K562 (cell line): ENCODE results near the gene CFAP20DC. TPM values are rescaled to one million over a fixed set of nuclear protein-coding genes. Genes with fewer than 3 reads are reported as not detected.

Source experiments
- ATAC-seq: fragments of 200-7000 bp; cut with Tn5 transposase; 3 replicates; pipeline ENCODE4 v1.9.1; 2020; ENCODE audit warnings: moderate library complexity
- BruUV-seq: library from RNA; stranded (reverse); fragments of 400-500 nt; replicated peaks from 2 replicates; lab custom pipeline; 2021; lab: Mats Ljungman, UMichigan
- CTCF ChIA-PET: fragments of 300-600 bp; formaldehyde crosslinking; extraction: SDS; loops from one replicate; lab custom pipeline; 2021; ENCODE audit warnings: low intra/inter-chr PET ratio; lab: Yijun Ruan, JAX
- POLR2A ChIA-PET: fragments of 300-600, 350-650 bp; sonication (Branson Sonifier 250); formaldehyde crosslinking; extraction: SDS; loops from one replicate; lab custom pipeline; 2021; ENCODE audit warnings: antibody characterized with exemption, inconsistent platforms; lab: Yijun Ruan, JAX
- DNase-seq, 4 experiments: peaks; one replicate each; pipeline versions ENCODE4 v3.0.0 to v3.0.0-alpha.2; 2011 to 2018; ENCODE audit warnings: low spot score in 3 of 4, mixed read lengths in 3 of 4; ENCODE audit errors: extremely low read depth in 1 of 4
- FAIRE-seq: peaks from 2 replicates; lab custom pipeline; 2011; peaks lifted over from hg19 to GRCh38; lab: Jason Lieb, UNC
- H2AFZ ChIP-seq: 2 replicates; pipeline ENCODE4 v1.6.0; 2011; ENCODE audit warnings: low read depth, low read length, control low read depth, inconsistent platforms
- H3K27ac ChIP-seq: fragments of 200-600 bp; 3 replicates; pipeline ENCODE4 v1.8.0; 2011; ENCODE audit warnings: low read depth, mild to moderate bottlenecking, control low read depth, inconsistent platforms, low read length, moderate library complexity, mixed read lengths; ENCODE audit errors: extremely low read depth
- H3K27me3 ChIP-seq, 2 experiments: fragments of 300-600 bp in 1 of 2; 2 replicates in 1 of 2; 3 replicates in 1 of 2; pipeline versions ENCODE4 v1.6.0 to v1.8.0; 2011; ENCODE audit warnings: inconsistent platforms in 2 of 2, low read length in 2 of 2, mild to moderate bottlenecking in 1 of 2, mixed read lengths in 1 of 2, moderate library complexity in 1 of 2; ENCODE audit not compliant: control insufficient read depth in 2 of 2, insufficient read depth in 2 of 2
- H3K36me3 ChIP-seq: fragments of 300-600 bp; 3 replicates; pipeline ENCODE4 v1.8.0; 2011; ENCODE audit warnings: mild to moderate bottlenecking, low read length, inconsistent platforms; ENCODE audit not compliant: control insufficient read depth, insufficient read depth
- H3K4me1 ChIP-seq, 2 experiments: fragments of 200-600 bp in 1 of 2; replicated peaks in 1 of 2; 2 replicates in 1 of 2; 3 replicates in 1 of 2; pipeline versions ENCODE4 v1.5.1 to v1.8.0; 2011; ENCODE audit warnings: inconsistent platforms in 2 of 2, low read length in 2 of 2, mild to moderate bottlenecking in 1 of 2, mixed read lengths in 1 of 2, moderate library complexity in 1 of 2; ENCODE audit not compliant: control insufficient read depth in 2 of 2, insufficient read depth in 2 of 2
- H3K4me2 ChIP-seq: 2 replicates; pipeline ENCODE4 v1.6.1; 2011; ENCODE audit warnings: low read length, control low read depth, inconsistent platforms, mixed read lengths; ENCODE audit not compliant: insufficient read depth
- H3K4me3 ChIP-seq: fragments of 200-600 bp; sonication (generic), shearing (Covaris generic); 2 replicates; pipeline ENCODE4 v1.5.1; 2016; ENCODE audit warnings: control low read depth, inconsistent platforms
- H3K79me2 ChIP-seq: fragments of 200-600 bp; 3 replicates; pipeline ENCODE4 v1.8.0; 2011; ENCODE audit warnings: low read length, inconsistent platforms; ENCODE audit not compliant: control insufficient read depth, insufficient read depth
- H3K9ac ChIP-seq, 2 experiments: 2 replicates each; pipeline versions ENCODE4 v1.6.0 to v1.6.1; 2011; ENCODE audit warnings: low read depth in 2 of 2, low read length in 2 of 2, control low read depth in 1 of 2, inconsistent platforms in 1 of 2, mild to moderate bottlenecking in 1 of 2, mixed read lengths in 1 of 2; ENCODE audit not compliant: insufficient read depth in 1 of 2
- H3K9me1 ChIP-seq: one replicate; pipeline ENCODE4 v1.6.0; 2011; ENCODE audit warnings: inconsistent platforms, mild to moderate bottlenecking, low read length, moderate library complexity; ENCODE audit not compliant: control insufficient read depth, insufficient read depth
- H3K9me3 ChIP-seq: replicated peaks from 2 replicates; pipeline ENCODE4 v1.5.1; 2011; ENCODE audit warnings: low read depth, low read length, inconsistent platforms; ENCODE audit not compliant: control insufficient read depth, insufficient read depth
- H4K20me1 ChIP-seq: replicated peaks from 2 replicates; pipeline ENCODE4 v1.6.1; 2011; ENCODE audit warnings: low read length, inconsistent platforms, mixed read lengths; ENCODE audit not compliant: control insufficient read depth, insufficient read depth
- EWSR1 ChIP-seq: fragments of 450-650 bp; IDR thresholded peaks from 2 replicates; pipeline ENCODE4 v1.6.1; 2018; ENCODE audit warnings: borderline replicate concordance, mild to moderate bottlenecking, low read depth, moderate library complexity; ENCODE audit not compliant: partially characterized antibody
- HCFC1 ChIP-seq: IDR thresholded peaks from 2 replicates; pipeline ENCODE4 v1.6.1; 2012; ENCODE audit warnings: low read depth, low read length, improper control_type of control experiment
- ILK ChIP-seq: fragments of 450-650 bp; IDR thresholded peaks from 2 replicates; pipeline ENCODE4 v1.6.1; 2016; ENCODE audit warnings: missing genetic modification characterization, low read depth, mild to moderate bottlenecking, missing compliant biosample characterization, moderate library complexity, borderline replicate concordance
- MYNN ChIP-seq, 2 experiments: sonication (generic); formaldehyde crosslinking in 1 of 2; IDR thresholded peaks; 2 replicates each; pipeline versions ENCODE4 v1.5.0 to v1.6.1; 2016 to 2020; ENCODE audit warnings: antibody characterized with exemption in 1 of 2, missing genetic modification reagents in 1 of 2
- RBM15 ChIP-seq: fragments of 200-400 bp; formaldehyde crosslinking; IDR thresholded peaks from 2 replicates; pipeline ENCODE4 v1.6.1; 2018; ENCODE audit warnings: mild to moderate bottlenecking, low read length, moderate library complexity; ENCODE audit not compliant: insufficient read depth
- SMARCA5 ChIP-seq: fragments of 450-650 bp; IDR thresholded peaks from 2 replicates; pipeline ENCODE4 v1.6.1; 2016
- WGBS: fragments of 100-300 bp; shearing (Covaris generic); methylation state at CpG from one replicate; pipeline ENCODE4 v1.1.6; 2016; ENCODE audit warnings: low coverage, mixed read lengths; ENCODE audit not compliant: insufficient coverage; ENCODE audit errors: missing lambda C conversion rate; 5-methylcytosine and 5-hydroxymethylcytosine counted together
- in situ Hi-C: fragments of 300-500 bp; cut with MboI; formaldehyde crosslinking; loops from 4 replicates; pipeline ENCODE4 v1.15.0; 2018; ENCODE audit warnings: inconsistent platforms, mixed read lengths
- intact Hi-C: fragments of 100-400 bp; cut with micrococcal nuclease; formaldehyde crosslinking; loops from 2 replicates; pipeline ENCODE4 v1.14.2; 2022
- polyA plus RNA-seq, 8 experiments: library from polyadenylated mRNA; depleted of rRNA in 4 of 8; stranded (reverse) in 5 of 8; unstranded in 3 of 8; fragments of >200 nt; fragmentation: Nextera tagmentation in 2 of 8; fragmentation: Illumina TruSeq in 1 of 8; extraction: Ambion mirVana in 2 of 8; extraction: Trizol in 1 of 8; gene quantifications; 2 replicates each; pipeline versions ENCODE4 v1.2.1 to v1.2.3, GENCODE V29; 2011 to 2014; ENCODE audit warnings: inconsistent platforms in 1 of 8, missing spikeins in 1 of 8
- total RNA-seq, 7 experiments: library from RNA; depleted of rRNA in 6 of 7; stranded (reverse); fragments of >200 nt in 6 of 7; fragmentation: Illumina TruSeq in 2 of 7; extraction: Trizol in 2 of 7; gene quantifications; 2 replicates each; pipeline versions ENCODE4 v1.2.1 to v1.2.3, GENCODE V29; 2011 to 2021; ENCODE audit warnings: low replicate concordance in 1 of 7
- TF ChIP-seq, protein P1 (sequence below): sonication (generic); formaldehyde crosslinking; IDR thresholded peaks from 2 replicates; pipeline ENCODE4 v1.8.0; 2023; ENCODE audit warnings: mild to moderate bottlenecking, missing genetic modification reagents
- TF ChIP-seq, protein P2 (sequence below): fragments of 450-650 bp; conservative IDR thresholded peaks from 2 replicates; pipeline ENCODE4 v1.6.1; 2016; ENCODE audit warnings: missing genetic modification characterization, low read depth, mild to moderate bottlenecking, missing compliant biosample characterization, moderate library complexity
- TF ChIP-seq, protein P3 (sequence below): fragments of 200-400 bp; formaldehyde crosslinking; IDR thresholded peaks from 2 replicates; pipeline ENCODE4 v1.6.1; 2017; ENCODE audit warnings: mild to moderate bottlenecking, low read depth, low read length, moderate library complexity
- TF ChIP-seq, protein P4 (sequence below), 2 experiments: fragments of 250-450 bp in 1 of 2; fragments of 450-650 bp in 1 of 2; sonication (Bioruptor Pico) in 1 of 2; IDR thresholded peaks; 2 replicates each; pipeline versions ENCODE4 v1.6.1 to v1.8.0; 2016 to 2021; ENCODE audit warnings: mild to moderate bottlenecking in 2 of 2, moderate library complexity in 2 of 2, missing compliant biosample characterization in 1 of 2, missing genetic modification characterization in 1 of 2

Gene CFAP20DC
- total and polyA plus RNA-seq, 9 of the 15 experiments (the other 6 are each of a cell fraction or from before 2014, with no cell fraction given): 1.6 to 5.9 (median 4.6) TPM

DNA sequence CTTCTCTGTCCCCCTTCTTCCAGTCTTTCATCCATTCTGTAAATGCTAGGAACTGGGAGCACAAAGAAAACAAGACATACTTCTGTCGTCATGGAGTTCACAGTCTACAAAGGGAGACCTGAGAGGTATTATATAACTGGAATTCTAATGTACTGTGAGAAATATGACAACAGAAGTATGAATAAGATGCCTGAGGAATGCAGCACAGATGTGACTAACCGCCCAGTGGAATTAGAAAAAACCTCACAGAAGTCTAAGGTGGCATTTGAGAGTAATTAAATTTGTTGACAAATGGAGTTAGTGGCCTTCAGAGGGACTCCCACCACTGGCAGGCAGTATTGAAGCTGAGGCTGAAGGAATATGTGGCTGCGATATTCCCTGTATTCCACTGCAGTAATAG is 214.7 kb downstream of the CFAP20DC start:
- Histone ChIP-seq H3K36me3 (peaks cover 24% of the 10 kb centered on the region; the same call in 2 of the 3 replicates), H3K4me3 (no peak overlapping the region), H3K79me2 (peaks cover 73% of the 10 kb centered on the region), H3K4me2 (no peak overlapping the region), H3K9me1 (no peaks in the 10 kb centered on the region), H2AFZ (no peak overlapping the region), H3K27me3 (no peaks in the 10 kb centered on the region), H3K4me1 (peaks cover 0 to 18% of the 10 kb centered on the region in 2 experiments; a peak in 3 of 5 replicates), H4K20me1 (no peaks in the 10 kb centered on the region), H3K9ac (no peak overlapping the region), H3K27ac (no peak overlapping the region), H3K9me3 (no peaks in the 10 kb centered on the region)
- in situ Hi-C loops (no loop called here), intact Hi-C loops (no loop called here)
- TF ChIP-seq, protein P1, sequence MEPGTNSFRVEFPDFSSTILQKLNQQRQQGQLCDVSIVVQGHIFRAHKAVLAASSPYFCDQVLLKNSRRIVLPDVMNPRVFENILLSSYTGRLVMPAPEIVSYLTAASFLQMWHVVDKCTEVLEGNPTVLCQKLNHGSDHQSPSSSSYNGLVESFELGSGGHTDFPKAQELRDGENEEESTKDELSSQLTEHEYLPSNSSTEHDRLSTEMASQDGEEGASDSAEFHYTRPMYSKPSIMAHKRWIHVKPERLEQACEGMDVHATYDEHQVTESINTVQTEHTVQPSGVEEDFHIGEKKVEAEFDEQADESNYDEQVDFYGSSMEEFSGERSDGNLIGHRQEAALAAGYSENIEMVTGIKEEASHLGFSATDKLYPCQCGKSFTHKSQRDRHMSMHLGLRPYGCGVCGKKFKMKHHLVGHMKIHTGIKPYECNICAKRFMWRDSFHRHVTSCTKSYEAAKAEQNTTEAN (CRISPR knock-in tag): no peak
- TF ChIP-seq, protein P2, sequence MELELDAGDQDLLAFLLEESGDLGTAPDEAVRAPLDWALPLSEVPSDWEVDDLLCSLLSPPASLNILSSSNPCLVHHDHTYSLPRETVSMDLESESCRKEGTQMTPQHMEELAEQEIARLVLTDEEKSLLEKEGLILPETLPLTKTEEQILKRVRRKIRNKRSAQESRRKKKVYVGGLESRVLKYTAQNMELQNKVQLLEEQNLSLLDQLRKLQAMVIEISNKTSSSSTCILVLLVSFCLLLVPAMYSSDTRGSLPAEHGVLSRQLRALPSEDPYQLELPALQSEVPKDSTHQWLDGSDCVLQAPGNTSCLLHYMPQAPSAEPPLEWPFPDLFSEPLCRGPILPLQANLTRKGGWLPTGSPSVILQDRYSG (tag): no peak
- TF ChIP-seq EWSR1 (no peak), HCFC1 (no peak), ILK (tag) (no peak), MYNN (IDR thresholded peaks at IDR 0.05) (no peak), MYNN (CRISPR knock-in tag; IDR thresholded peaks at IDR 0.05) (no peak), RBM15 (no peak), SMARCA5 (no peak)
- TF ChIP-seq, protein P3, sequence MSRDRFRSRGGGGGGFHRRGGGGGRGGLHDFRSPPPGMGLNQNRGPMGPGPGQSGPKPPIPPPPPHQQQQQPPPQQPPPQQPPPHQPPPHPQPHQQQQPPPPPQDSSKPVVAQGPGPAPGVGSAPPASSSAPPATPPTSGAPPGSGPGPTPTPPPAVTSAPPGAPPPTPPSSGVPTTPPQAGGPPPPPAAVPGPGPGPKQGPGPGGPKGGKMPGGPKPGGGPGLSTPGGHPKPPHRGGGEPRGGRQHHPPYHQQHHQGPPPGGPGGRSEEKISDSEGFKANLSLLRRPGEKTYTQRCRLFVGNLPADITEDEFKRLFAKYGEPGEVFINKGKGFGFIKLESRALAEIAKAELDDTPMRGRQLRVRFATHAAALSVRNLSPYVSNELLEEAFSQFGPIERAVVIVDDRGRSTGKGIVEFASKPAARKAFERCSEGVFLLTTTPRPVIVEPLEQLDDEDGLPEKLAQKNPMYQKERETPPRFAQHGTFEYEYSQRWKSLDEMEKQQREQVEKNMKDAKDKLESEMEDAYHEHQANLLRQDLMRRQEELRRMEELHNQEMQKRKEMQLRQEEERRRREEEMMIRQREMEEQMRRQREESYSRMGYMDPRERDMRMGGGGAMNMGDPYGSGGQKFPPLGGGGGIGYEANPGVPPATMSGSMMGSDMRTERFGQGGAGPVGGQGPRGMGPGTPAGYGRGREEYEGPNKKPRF: no peak
- TF ChIP-seq, protein P4, sequence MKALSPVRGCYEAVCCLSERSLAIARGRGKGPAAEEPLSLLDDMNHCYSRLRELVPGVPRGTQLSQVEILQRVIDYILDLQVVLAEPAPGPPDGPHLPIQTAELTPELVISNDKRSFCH (CRISPR knock-in tag; IDR thresholded peaks at IDR 0.05): no peak
- TF ChIP-seq, protein P4 (tag; IDR thresholded peaks at IDR 0.05): no peak
- ChIA-PET POLR2A (interaction anchor here (1.4 kb wide), 1 partner anchor 11 kb away, joined by 3 read pairs; no protein-coding TSS in a partner anchor), CTCF (no interaction called here)
- DNase-seq: no peak
- WGBS: 84% methylated on average over 3 of the region's 3 CpGs
- FAIRE-seq: no peak
- ATAC-seq: no peak
- no TSS peak for BruUV-seq
